Gastrocnemius medialis (tissue), 4 donors: Measurements from ENCODE around the gene HEXIM2. TPM values are rescaled to one million over a fixed set of nuclear protein-coding genes. Genes with fewer than 3 reads are reported as not detected.

ENCODE experiments used
- ATAC-seq, 2 donors: fragments of 150-250 bp; one replicate each; pipeline ENCODE4 v1.9.1; 2016
- DNase-seq, 2 donors: peaks; one replicate each; pipeline ENCODE4 v3.0.0-alpha.2; 2019
- H3K27ac ChIP-seq, 4 donors: fragments of 200-600 bp; sonication (generic); 1 replicate in 1 of 4; 2 replicates in 3 of 4; pipeline ENCODE4 v1.5.1; 2016 to 2018; ENCODE audit warnings: mild to moderate bottlenecking in 2 of 4, moderate library complexity in 1 of 4
- H3K27me3 ChIP-seq, 3 donors: fragments of 200-600 bp; sonication (generic) in 2 of 3; 1 replicate in 1 of 3; 2 replicates in 2 of 3; pipeline versions ENCODE4 v1.5.1 to v1.6.0; 2016 to 2019; ENCODE audit warnings: mild to moderate bottlenecking in 1 of 3, moderate library complexity in 1 of 3
- H3K36me3 ChIP-seq, 2 donors: fragments of 200-600 bp; sonication (generic) in 1 of 2; one replicate each; pipeline ENCODE4 v1.5.1; 2017 to 2018
- H3K4me1 ChIP-seq, 2 donors: fragments of 200-600 bp; sonication (generic) in 1 of 2; one replicate each; pipeline ENCODE4 v1.5.1; 2016 to 2017; ENCODE audit warnings: mild to moderate bottlenecking in 2 of 2
- H3K4me3 ChIP-seq, 4 donors: fragments of 200-600 bp; sonication (generic) in 3 of 4; 1 replicate in 1 of 4; 2 replicates in 3 of 4; pipeline ENCODE4 v1.5.1; 2016 to 2019; ENCODE audit warnings: mild to moderate bottlenecking in 2 of 4
- H3K9me3 ChIP-seq, 3 donors: fragments of 200-600 bp; sonication (generic) in 2 of 3; 1 replicate in 1 of 3; 2 replicates in 2 of 3; pipeline ENCODE4 v1.5.1; 2016 to 2019
- CTCF ChIP-seq, 5 experiments: fragments of 450-650 bp in 3 of 5; fragments of 200-600 bp in 2 of 5; sonication (generic) in 2 of 5; IDR thresholded peaks in 4 of 5; conservative IDR thresholded peaks in 1 of 5; 1 replicate in 4 of 5; 2 replicates in 1 of 5; pipeline ENCODE4 v1.5.1; 2016 to 2019; ENCODE audit warnings: antibody characterized with exemption in 5 of 5, mild to moderate bottlenecking in 3 of 5, moderate library complexity in 3 of 5
- POLR2A ChIP-seq, 2 donors: fragments of 450-650 bp; IDR thresholded peaks; one replicate each; pipeline ENCODE4 v1.6.1; 2017; ENCODE audit warnings: antibody characterized with exemption in 2 of 2, mild to moderate bottlenecking in 2 of 2, moderate library complexity in 2 of 2
- in situ Hi-C, 4 donors: fragments of 200-750 bp; cut with MboI; loops; one replicate each; pipeline versions ENCODE4 v1.15.0 to v1.8.0; 2017; ENCODE audit warnings: low sequenced_read_pairs in 4 of 4
- intact Hi-C: fragments of 100-400 bp; cut with DNase I; formaldehyde crosslinking; loops from one replicate; pipeline ENCODE4 v1.15.1; 2023; ENCODE audit warnings: low total_unique reads
- total RNA-seq, 4 donors: library from RNA; depleted of rRNA; stranded (reverse); fragments of >200 nt; gene quantifications; one replicate each; pipeline versions ENCODE4 v1.1.0 to v1.2.3, GENCODE V29; 2016

Gene HEXIM2
- total RNA-seq, 4 donors from 2014 or later, result 31.4 to 70.8 (median 64.9) TPM

GRCh38 chr17:45117848-45118646, 43.6 kb upstream of the HEXIM2 start:
- in situ Hi-C loops (loop anchor here in 1 of 4 donors (25.0 kb wide), 1 partner anchor 206 kb away; the partner anchor contains the start of gene GFAP), intact Hi-C loops (no loop called here)
- Histone ChIP-seq H3K27ac (no peak overlapping the region), H3K4me1 (peaks cover 5 to 9% of the 10 kb centered on the region in 2 donors), H3K27me3 (no peaks in the 10 kb centered on the region), H3K36me3 (peaks cover 0 to 15% of the 10 kb centered on the region in 2 donors), H3K9me3 (no peaks in the 10 kb centered on the region), H3K4me3 (no peak overlapping the region)
- TF ChIP-seq POLR2A (IDR thresholded peaks at IDR 0.05) (no peak), CTCF (IDR thresholded peaks at IDR 0.05 in 4 of 5, conservative IDR thresholded peaks at IDR 0.05 in 1 of 5) (no peak)
- no peak for ATAC-seq
- DNase-seq, result no peak

- in situ Hi-C loops (loop anchor here in 1 of 4 donors (25.0 kb wide), 1 partner anchor 206 kb away; the partner anchor contains the start of gene GFAP), intact Hi-C loops (no loop called here)
- no peak for TF ChIP-seq CTCF (IDR thresholded peaks at IDR 0.05 in 4 of 5, conservative IDR thresholded peaks at IDR 0.05 in 1 of 5)
- no peak for TF ChIP-seq POLR2A (IDR thresholded peaks at IDR 0.05)
- Histone ChIP-seq H3K36me3 (peaks cover 0 to 15% of the 10 kb centered on the region in 2 donors), H3K27ac (no peak overlapping the region), H3K4me3 (no peak overlapping the region), H3K4me1 (peaks cover 9 to 11% of the 10 kb centered on the region in 2 donors), H3K9me3 (no peaks in the 10 kb centered on the region), H3K27me3 (no peaks in the 10 kb centered on the region)
- no peak for DNase-seq
- ATAC-seq, result no peak
Observed at GRCh38 chr17:45118691-45119090, 43.0 kb upstream of the HEXIM2 start.

GRCh38 chr17:45119964-45120363, 41.7 kb upstream of the HEXIM2 start:
- H3K27me3 ChIP-seq, result no peaks in the 10 kb centered on the region
- H3K36me3 ChIP-seq, result peaks cover 0 to 15% of the 10 kb centered on the region in 2 donors
- no peak overlapping the region for H3K4me3 ChIP-seq
- H3K9me3 ChIP-seq, result no peaks in the 10 kb centered on the region
- ATAC-seq (no peak), DNase-seq (no peak)
- no peak overlapping the region for H3K27ac ChIP-seq
- intact Hi-C loops (no loop called here), in situ Hi-C loops (loop anchor here in 1 of 4 donors (25.0 kb wide), 1 partner anchor 208 kb away; the partner anchor contains the start of gene GFAP)
- TF ChIP-seq CTCF (IDR thresholded peaks at IDR 0.05 in 4 of 5, conservative IDR thresholded peaks at IDR 0.05 in 1 of 5) (no peak), POLR2A (IDR thresholded peaks at IDR 0.05) (no peak)
- H3K4me1 ChIP-seq, result peaks cover 21 to 23% of the 10 kb centered on the region in 2 donors

- Histone ChIP-seq H3K9me3 (no peaks in the 10 kb centered on the region), H3K27ac (no peak overlapping the region), H3K27me3 (no peaks in the 10 kb centered on the region), H3K36me3 (peaks cover 0 to 15% of the 10 kb centered on the region in 2 donors), H3K4me1 (peaks cover 26% of the 10 kb centered on the region in 2 donors), H3K4me3 (no peak overlapping the region)
- in situ Hi-C loops, result loop anchor here in 1 of 4 donors (25.0 kb wide), 1 partner anchor 208 kb away; the partner anchor contains the start of gene GFAP
- intact Hi-C loops, result no loop called here
- ATAC-seq, result no peak
- no peak for DNase-seq
- TF ChIP-seq POLR2A (IDR thresholded peaks at IDR 0.05) (no peak), CTCF (IDR thresholded peaks at IDR 0.05 in 4 of 5, conservative IDR thresholded peaks at IDR 0.05 in 1 of 5) (no peak)
Observed at GRCh38 chr17:45120558-45120957, 41.1 kb upstream of the HEXIM2 start.
